OCI-LY3 (cell line): ENCODE results near the gene TRMT61A.

Experiments
- CTCF ChIP-seq: fragments of 200-600, 300-600 bp; sonication (generic); IDR thresholded peaks from 2 replicates; pipeline ENCODE4 v1.5.1; 2014; ENCODE audit warnings: antibody characterized with exemption, low read length, low read depth
- EZH2phosphoT487 ChIP-seq: fragments of 200-600 bp; shearing (Covaris generic); IDR thresholded peaks from 2 replicates; pipeline ENCODE4 v1.6.1; 2018; ENCODE audit warnings: antibody characterized with exemption, mixed run types, low read depth

GRCh38 chr14:103562429-103563225, 33.6 kb downstream of the TRMT61A start, which contains the start of the genes BAG5 and COA8:
- TF ChIP-seq CTCF (no peak), EZH2phosphoT487 (no peak)
